HG03354 (cell line): ENCODE data around the gene MREG.

Experiments used
- ATAC-seq: cut with Tn5 transposase; IDR thresholded peaks from one replicate; pipeline ENCODE4 v1.9.1; 2021; ENCODE audit warnings: mild to moderate bottlenecking; ENCODE audit not compliant: unreplicated experiment, poor library complexity, severe bottlenecking

Gene MREG

DNA sequence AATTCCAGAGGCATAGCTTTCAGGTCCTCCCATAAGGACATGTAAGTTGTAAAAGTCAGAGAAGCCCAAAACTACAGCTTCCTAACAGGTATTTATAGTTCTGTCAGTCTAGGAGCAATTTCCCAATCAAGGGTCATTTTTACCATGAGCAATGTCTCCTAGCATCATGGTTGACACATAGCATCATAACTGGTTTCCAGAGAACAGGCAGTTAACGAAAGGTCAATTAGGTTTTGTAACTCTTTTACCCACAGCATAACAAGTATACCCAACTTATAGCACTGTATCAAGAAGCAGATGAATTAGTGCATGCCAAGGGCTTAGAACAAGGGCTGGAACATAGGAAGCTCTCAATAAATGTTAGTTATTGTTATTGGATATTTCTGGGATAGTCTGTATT lies 110.1 kb downstream of the MREG start:
- ATAC-seq = no peak

DNA sequence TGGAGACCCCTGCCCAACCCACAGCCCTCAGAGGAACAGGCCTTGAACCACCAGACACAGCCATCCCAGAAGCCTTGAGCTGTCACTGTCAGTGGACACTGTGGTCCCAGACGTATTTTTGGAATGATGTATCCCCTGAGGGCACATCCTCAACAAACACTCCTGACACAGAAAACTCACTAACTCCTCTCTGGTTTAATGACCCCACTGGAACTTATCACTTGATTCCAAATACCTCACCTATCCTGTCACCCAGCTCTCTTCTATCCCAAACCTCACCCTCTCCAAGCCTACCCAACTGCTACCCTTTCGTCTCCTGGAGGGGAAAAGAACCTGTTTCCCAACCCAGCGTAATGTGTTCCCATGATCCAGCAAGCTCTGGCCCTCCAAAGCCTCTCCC lies 111.6 kb downstream of the MREG start:
- no peak for ATAC-seq

DNA sequence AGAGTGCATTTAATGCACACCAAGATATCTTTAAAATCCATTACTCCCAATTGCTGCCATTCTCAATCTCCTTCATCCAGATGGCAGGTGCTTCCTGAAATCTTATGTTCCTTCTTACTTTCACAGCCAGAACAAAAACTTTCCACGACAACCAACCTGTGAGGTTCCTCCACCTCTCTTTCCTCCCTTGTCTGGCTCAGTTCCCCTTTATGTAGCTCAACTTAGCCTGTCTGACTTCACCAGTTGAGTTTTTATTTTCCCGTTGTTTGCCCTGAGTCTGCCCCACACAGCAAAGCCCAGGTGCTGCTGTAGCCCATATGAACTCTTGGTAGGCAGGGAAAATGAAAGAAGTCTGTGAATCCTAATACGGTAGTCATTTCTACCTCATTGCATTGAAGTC lies 112.5 kb downstream of the MREG start:
- peak; percentile 72 for ATAC-seq

DNA sequence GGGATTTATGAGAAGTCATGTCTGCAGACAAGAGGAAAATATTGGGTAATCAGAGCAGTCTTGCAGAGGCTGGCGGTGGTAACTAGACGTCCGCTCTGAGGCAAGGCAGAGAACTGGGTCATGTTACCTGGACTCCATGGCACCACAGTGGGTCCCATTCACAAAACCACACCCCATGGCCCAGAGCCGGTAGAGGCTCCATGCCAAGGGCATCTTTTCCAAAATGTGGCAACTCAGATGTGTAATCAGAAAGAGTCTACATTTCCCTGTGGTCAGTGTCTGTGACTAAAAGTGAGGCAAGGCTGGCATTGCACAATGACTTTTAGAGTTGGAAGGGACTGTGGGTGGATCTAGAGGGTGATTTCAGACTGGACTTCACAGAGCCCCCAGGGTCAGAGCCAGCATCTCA lies 113.1 kb downstream of the MREG start:
- no peak for ATAC-seq

DNA sequence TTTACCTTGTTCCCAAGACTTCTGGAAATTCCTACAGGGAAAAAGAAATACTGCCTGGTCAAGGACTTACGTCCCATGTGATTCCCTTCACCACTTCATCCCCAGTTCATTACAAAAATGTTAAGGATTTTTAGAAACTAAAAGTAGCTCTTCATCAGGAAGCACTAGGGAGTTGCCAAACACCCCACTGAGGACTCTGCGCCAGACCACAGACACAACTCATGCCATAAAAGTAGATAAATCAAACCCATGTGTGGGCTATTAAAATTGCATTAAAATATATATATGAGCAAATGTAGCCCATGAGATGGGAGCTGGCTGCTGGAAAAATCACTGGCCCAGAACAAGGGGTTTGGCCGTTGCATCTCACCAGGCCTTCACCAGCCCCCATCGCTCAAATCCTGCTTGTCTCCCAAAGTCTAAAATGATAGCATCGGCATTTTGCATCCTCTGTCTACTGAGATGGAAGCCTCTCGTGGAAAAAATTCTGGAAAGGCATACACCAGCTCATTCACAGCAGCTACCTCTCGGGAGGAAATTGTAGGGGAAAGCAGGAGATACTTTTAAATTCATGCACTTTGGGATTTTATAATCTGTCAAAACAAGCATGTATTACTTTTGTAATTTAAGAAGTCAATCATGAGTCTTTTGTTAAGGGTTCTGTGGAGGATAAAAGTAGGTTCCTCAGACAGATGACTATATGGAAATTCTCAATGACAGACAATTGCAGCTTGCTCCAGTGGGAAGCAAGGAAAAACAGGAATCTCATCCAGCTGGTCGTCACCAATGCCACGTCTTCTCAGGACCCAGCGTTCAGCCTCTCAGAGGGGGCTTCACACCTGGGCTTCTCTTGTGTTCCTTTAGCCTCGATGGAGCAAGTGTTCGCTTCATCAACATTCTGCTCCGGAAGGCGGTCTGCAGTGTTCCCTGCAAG lies 113.9 kb downstream of the MREG start:
- no peak for ATAC-seq

DNA sequence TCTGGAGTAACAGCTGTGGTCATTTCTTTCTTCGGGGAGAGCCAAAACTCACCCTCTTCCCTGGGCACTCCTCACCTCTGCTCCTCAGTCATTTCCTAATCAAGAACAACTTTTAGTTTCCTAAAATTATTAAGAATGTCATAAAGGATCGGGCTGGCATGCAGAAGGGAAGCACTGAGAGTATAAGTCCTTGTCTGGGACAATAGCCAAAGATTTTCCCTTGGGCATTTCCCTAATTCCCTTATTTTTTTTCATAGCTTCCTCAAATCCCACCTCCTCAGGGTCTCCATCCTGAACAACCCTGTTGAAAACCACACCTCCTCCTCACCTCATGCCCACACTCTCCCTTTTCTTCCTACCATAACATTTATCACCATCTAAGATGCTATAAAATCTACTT lies 115.0 kb downstream of the MREG start:
- ATAC-seq = no peak

DNA sequence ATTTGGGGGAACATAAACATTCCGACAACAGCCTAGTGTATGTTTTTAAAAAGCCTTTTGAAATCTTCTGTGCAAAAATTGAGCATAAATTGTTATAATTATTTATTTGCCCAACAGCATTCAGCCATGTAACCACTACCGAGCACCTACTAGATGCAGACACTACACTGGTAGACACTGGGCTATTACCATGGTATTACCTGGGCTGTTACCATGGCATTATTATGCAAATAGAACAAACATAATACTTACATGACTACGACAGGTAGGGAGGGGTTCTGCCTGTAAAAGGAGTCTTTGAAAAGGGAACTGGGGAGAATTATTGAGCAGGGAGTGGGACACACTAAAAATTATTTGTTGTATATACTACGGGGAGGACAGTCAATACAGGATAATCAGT lies 116.4 kb downstream of the MREG start:
- ATAC-seq = no peak

DNA sequence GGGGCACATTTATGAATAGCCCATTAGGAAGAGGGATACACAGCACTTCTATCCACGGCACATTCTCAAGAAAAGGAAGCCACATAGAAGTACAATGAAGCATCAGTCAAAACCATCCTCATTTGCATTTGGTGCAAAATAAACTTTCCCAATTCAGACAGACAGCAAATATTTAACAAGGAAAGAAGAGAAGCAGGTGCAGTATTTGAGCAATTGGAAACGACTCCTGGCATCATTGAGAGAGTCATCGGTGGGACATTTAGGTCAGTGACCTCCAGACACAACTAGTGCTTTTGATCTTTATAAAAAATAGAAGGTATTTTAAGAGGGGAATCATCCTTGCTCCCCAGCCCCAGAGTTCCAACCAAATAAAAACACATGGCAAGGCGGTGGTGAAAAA lies 118.0 kb downstream of the MREG start:
- no peak for ATAC-seq
